Loucy (cell line): ENCODE measurements around the gene ZER1.

Experiments
- CTCF ChIP-seq: fragments of 200-600 bp; sonication (generic); conservative IDR thresholded peaks from 2 replicates; pipeline ENCODE4 v1.5.1; 2014; ENCODE audit warnings: mild to moderate bottlenecking, antibody characterized with exemption, low read length
- EZH2phosphoT487 ChIP-seq: fragments of 200-600 bp; IDR thresholded peaks from 2 replicates; pipeline ENCODE4 v1.6.1; 2018; ENCODE audit warnings: antibody characterized with exemption, mild to moderate bottlenecking, moderate library complexity, borderline replicate concordance

GRCh38 chr9:128818099-128818838, 46.5 kb upstream of the ZER1 start, which contains the start of gene ENDOG:
- TF ChIP-seq CTCF (peak; percentile 61), EZH2phosphoT487 (no peak)
